Ramos (cell line): Measurements from ENCODE around the gene ANKS1B.
"Not testable (repeated sequence)": the region's sequence is repeated elsewhere in the genome, so short reads cannot be mapped to it uniquely, and the experiment has no call there.

Experiments
- in situ Hi-C: fragments of 300-500 bp; cut with MboI; formaldehyde crosslinking; loops from one replicate; pipeline ENCODE4 v1.14.3; 2022; ENCODE audit warnings: low sequenced_read_pairs; ENCODE audit not compliant: unreplicated experiment

Gene ANKS1B

DNA sequence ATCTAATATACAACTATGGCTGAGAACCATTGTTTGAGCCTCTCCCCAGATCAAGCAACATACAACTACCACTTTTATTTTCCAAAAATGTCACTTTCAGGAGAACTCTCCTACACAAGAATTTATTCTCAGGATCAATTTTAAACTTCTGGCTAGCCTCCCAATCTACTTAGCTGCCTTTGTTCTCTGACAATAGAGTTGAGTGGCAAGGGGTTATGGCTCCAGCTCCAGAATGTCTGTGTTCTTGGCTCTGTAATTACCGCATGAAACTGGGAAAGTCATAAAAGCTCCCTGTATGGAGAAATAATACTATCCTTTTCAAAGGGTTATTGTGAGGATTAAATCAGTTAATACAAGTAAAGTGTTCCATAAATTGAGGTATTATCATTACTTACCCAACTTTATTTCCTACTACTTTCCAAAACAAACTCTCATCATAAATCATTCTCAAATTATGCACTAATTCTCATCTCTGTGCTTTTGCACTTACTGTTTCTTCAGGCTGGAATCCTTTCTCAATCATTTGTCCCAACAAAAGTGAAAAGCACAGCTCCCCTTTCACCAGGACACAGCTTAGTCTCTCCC lies 215.2 kb downstream of the ANKS1B start:
- in situ Hi-C loops = loop anchor here (10.0 kb wide), 1 partner anchor 725 kb away; no protein-coding TSS in a partner anchor

DNA sequence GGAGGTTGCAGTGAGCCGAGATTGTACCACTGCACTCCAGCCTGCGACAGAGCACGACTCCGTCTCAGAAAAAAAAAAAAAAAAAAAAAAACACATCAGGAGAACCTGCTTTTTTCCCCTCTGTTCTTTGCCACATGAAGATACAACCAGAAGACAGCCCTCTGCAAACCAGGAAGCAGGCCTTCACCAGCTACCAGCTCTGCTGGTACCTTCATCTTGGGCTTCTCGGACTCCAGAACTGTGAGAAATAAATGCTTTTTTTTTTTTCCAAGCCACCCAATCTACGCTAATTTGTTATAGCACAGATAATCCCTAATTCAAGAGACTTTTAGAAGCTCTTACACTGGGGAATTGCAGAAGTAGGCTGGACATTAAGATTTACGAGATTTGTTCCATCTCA lies 216.0 kb downstream of the ANKS1B start:
- in situ Hi-C loops = loop anchor here (10.0 kb wide), 1 partner anchor 724 kb away; no protein-coding TSS in a partner anchor

DNA sequence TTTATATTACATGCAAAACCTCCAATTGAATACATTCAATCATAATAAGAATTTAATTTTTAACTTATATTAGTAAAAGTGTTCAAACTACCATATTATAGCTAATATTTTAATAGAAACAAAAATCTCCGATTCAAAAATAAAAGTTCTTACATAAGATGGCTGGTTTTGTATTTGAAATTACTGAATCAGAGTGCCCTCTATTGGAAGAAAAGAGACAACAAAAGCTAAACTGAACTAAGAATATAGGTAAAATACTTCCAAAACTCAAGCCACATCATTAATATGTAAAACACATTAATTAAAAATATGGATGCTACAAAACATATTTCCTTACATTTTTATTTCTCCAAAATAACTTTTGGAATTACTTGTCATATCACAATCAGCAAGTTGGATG lies 216.9 kb downstream of the ANKS1B start:
- in situ Hi-C loops = loop anchor here (10.0 kb wide), 1 partner anchor 723 kb away; no protein-coding TSS in a partner anchor

DNA sequence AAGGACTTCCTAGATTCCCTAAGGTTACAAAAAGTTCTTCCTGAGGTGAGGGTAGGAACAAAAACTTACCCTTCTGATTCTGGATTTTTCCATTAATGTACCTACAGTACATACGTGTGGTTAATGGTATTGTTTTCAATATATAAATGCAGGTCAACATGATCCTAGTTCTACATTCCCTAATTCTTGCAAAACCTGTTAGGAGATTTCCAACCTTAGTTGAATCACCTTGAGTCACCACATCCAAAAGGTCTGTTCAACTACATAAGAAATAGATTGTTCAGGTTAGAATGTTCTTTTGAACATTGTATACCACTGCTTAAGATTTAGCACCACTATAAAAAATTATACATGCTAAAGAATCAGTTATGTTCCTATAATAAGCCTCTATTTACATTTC lies 218.3 kb downstream of the ANKS1B start:
- in situ Hi-C loops = loop anchor here (10.0 kb wide), 1 partner anchor 722 kb away; no protein-coding TSS in a partner anchor

DNA sequence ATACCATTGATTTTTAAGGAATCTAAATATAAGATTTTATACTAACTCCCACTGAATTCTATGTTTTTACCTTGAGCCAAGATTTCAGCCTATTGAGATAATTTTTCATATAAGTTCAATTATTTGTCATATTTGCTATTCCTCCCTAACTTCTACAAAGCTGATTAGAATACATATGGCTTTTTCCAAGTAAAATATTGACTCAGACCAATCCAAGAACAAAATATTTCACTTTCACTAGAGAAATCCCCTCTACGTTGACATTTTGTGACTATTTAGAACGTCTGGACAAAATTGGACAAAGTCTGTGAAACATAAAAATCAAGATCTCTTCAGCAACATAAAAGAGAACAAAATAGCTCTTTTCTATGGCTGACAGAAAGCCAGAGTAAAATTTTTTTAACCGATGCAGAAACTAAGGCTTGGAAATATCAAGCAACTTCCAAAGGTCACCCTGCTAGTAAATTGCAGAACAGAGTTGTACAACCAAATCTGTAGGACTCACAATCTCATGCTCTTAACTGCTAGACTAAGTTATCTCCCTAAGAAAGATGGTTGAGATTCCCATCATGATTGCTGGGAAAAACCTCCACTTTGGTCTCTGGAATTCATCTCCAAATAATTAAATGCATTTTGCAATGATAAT lies 219.1 kb downstream of the ANKS1B start:
- in situ Hi-C loops = loop anchor here (10.0 kb wide), 1 partner anchor 721 kb away; no protein-coding TSS in a partner anchor

DNA sequence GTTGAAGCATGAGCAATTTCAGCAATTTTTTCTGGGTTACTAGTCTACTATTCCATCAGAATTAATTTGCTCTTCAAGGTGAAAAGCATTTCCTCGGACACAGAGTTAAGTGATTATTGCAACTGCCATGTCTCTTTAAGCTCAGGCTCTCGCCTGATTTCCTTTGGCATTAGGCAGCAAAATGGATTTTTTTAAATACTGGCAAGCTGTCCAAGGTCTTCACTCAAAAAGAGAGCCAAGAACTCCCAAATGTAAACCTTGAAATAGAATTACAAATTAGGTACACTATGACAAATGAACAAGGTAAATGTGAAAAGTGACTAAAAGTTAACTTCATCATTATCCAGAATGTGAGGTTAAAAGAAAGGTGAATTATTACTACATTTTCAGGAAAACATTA lies 225.3 kb downstream of the ANKS1B start:
- in situ Hi-C loops = no loop called here

DNA sequence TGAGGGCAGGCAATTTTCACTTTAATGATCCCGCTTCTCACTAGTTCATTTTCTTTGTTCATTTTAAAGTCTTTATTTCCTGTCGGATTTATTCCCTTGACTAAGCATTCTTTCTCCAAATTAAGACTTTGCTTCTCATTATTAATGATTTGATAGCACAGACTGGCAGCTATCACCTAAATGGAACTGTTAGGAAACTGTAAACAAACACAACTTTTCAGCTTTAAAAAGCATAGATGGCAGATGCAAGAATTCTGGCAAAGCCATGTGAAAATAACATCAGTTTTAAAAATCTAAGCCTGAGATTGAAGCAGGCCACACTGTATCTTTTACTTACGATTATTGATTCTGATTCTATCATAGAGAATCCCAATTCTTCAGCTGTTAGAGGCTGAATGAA lies 225.7 kb downstream of the ANKS1B start:
- in situ Hi-C loops = no loop called here

DNA sequence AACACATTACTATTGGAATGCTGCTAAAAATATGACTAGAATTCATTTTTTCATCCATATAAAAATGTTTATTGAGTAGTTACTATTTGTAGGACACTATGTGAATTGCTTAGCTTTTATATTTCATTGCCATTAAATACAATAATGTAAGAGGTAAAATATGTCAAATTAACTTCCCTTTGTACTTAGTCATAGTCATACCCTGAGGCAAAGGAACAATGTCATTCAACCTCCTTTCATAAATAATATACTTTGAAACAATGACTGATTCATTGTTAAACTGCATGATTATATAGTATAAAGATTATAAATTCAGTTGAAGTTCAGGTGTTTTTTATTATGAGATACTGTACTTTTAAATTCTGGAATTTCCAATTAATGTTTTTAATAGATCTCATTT lies 232.0 kb downstream of the ANKS1B start:
- in situ Hi-C loops = no loop called here

DNA sequence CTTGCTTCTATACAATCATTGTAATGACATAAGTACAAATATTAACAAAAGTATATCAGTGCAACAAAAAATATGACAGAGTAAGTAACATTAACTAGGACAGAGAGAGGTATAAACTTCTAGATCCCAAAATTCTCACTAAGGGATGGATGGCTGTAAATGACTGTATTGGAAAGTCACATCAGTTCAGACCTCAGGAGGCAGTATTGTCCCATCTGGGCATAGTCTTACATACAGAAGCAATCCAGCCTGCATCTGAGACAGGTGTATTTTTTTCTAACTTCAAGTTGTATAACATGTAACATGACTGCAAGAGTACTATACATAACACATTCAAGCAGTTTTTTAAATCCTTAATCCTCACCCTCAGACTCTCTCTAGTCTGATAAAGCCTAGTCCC lies 238.2 kb downstream of the ANKS1B start:
- in situ Hi-C loops = no loop called here

DNA sequence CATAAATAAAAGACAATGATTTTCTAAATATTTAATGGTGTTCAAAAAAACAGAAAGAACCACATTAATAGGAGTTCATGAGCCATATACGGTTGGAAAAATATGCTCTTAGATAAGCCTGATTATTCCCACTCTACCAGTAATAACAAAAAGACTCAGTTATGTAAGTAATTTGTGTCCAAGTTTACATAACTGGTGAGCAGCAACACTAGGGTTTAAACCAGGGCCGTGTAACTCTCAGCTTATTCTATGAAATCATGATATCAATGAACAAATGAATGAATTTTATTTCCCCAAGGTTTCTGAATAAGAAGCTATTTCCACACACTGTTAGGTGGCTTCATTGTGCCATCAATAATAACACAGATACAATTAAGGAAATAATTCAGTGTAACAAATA lies 238.8 kb downstream of the ANKS1B start:
- in situ Hi-C loops = no loop called here

DNA sequence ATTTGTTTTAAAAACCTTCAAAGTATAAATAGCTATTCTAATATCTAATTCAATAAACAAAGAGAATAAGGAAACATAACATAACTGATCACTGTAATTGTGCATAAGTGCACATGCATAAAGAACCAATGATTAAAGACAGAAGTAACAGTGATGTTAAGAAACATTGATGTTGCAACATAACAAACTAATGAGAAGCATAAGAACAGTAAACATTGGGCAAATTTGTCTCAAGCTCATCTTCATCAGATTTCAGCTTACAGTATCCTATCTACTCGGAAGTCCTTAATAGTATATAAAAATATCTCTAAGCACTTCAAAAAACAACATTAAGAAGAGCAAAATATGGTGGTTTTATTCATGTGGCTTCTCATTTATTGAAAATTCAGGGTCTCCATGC lies 239.6 kb downstream of the ANKS1B start:
- in situ Hi-C loops = no loop called here

DNA sequence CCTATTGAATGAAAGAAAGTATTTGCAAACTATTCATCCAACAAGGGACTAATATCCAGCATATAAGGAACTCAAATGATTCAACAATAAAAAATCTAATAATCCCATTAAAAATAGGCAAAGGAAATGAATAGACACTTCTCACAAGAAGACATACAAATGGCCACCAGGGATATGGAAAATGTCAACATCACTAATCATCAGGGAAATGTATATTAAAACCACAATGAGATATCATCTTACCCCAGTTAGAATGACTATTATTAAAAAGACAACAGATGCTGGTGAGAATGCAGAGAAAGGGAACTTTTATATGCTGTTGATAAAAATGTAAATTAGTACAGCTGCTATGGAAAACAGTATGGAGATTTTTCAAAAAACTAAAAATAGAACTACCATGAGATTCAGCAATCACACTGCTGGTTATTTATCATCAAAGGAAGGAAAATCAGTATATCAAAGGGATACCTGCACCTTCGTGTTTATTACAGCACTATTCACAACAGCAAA lies 247.9 kb downstream of the ANKS1B start:
- in situ Hi-C loops = no loop called here

DNA sequence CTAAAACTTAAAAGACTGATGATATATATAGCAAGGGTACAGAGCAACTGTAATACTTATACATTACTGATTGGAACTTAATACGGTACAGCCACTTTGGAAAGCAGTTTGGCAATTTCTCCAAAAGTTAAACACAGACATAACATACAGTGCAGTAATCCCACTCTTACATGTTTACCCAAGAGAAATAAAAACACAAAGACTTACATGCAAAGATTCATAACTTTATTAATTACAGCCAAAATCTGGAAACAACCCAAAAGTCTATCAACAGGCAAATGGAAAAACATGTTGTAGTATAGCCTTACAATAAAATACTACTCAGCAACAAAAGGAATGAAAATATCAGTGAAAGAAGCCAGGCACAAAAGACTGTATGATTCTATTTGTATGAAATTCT lies 252.6 kb downstream of the ANKS1B start:
- in situ Hi-C loops = no loop called here

DNA sequence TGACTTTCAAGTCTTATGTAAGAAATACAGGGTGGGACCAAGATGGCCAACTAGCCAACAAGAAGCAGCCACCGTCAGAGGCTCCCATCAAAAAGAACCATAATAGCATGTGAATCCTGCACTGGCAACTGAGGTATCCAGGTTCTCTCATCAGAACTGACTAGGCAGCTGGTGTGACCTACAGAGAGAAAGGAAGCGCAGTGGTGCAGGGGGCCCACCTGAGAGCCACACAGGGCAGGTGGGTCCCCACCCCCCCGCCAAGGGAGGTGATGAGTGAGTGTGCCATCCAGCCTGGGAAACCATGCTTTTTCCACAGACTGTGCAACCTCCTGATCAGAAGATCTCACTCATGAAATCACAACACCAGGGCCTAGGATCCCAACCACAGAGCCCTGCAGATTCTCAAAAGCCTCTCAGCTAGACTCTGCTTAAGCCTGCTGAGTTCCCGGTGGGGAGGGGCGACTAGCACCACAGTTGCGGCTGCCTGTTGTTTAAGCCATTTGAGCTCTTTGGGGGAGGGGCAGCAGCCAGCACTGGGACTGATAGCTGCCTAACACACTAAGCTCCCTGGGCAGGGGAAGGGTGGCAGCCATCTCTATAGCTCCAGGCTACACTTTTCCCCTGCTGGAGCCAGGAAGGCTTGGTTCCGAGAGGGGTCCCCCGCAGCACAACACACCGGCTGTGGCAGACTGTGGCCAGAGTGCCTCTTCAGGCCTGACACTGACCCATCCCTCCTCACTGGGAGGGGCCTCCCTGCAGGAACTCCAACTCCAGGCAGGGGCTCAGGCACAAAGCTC lies 261.8 kb downstream of the ANKS1B start:
- in situ Hi-C loops = no loop called here

DNA sequence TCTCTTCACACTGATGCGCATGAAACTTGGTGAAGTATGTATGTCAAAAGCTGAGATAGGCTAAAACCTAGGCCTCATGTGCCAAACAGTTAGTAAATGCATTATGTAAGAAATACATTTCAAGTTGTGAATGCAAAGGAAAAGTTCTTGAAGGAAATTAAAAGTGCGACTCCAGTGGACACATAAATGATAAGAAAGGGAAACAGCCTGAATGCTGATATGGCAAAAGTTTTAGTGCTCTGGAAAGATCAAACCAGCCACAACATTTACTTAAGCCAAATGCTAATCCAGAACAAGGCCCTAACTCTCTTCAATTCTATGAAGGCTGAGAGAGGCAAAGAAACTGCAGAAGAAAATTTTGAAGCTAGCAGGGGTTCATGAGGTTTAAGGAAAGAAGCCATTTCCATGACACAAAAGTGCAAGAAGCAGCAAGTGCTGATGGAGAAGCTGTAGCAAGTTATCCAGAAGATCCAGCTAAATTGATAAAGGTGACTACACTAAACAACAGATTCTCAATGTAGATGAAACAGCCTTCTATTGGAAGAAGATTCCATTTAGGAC lies 262.9 kb downstream of the ANKS1B start:
- in situ Hi-C loops = no loop called here

DNA sequence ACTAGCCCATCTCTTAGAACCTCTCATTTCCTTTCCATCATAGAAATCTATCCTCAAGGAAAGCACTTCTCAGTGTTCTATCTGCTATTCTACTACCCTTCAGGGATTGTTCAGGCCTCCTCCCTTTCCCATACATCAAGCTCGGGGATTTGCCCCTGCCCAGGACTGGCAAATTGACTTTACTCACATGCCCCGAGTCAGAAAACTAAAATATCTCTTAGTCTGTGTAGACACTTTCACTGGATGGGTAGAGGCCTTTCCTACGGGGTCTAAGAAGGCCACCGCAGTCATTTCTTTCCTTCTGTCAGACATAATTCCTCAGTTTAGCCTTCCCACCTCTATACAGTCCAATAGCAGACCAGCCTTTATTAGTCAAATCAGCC lies 264.7 kb downstream of the ANKS1B start:
- in situ Hi-C loops = not testable (repeated sequence)

DNA sequence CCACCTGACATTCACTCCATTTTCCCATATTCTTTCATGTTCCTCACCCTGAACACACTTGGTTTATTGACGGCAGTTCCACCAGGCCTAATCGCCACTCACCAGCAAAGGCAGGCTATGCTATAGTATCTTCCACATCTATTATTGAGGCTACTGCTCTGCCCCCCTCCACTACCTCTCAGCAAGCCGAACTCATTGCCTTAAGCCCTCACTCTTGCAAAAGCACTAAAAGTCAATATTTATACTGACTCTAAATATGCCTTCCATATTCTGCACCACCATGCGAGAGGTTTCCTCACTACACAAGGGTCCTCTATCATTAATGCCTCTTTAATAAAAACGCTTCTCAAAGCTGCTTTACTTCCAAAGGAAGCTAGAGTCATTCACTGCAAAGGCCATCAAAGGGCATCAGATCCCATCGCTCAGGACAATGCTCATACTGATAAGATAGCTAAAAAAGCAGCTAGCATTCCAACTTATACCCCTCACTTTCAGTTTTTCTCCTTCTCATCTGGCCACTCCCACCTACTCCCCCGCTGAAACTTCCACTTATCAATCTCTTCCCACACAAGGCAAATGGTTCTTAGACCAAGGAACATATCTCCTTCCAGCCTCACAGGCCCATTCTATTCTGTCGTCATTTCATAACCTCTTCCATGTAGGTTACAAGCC lies 265.2 kb downstream of the ANKS1B start:
- in situ Hi-C loops = not testable (repeated sequence)

DNA sequence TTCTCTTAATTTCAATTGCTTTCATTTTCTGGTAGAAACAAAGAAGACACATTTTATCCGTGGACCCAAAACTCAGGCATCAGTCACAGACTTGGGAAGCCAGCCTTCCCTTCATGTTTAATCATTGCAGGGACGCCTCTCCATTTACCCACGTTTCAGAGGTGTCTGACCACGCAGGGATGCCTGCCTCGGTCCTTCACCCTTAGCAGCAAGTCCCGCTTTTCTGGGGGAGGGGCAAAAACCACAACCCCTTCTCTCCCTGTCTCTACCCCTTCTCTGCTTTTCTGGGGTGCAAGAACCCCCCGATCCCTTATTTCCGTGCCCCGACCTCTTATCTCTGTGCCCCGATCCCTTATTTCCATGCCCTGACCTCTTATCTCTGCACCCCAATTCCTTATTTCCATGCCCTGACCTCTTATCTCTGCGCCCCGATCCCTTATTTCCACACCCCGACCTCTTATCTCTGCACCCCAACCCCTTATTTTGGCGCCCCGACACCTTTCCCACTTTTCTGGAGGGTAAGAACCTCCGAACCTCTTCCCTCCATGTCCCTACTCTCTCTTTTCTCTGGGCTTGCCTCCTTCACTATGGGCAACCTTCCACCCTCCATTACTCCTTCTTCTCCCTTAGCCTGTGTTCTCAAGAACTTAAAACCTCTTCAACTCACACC lies 268.8 kb downstream of the ANKS1B start:
- in situ Hi-C loops = not testable (repeated sequence)

DNA sequence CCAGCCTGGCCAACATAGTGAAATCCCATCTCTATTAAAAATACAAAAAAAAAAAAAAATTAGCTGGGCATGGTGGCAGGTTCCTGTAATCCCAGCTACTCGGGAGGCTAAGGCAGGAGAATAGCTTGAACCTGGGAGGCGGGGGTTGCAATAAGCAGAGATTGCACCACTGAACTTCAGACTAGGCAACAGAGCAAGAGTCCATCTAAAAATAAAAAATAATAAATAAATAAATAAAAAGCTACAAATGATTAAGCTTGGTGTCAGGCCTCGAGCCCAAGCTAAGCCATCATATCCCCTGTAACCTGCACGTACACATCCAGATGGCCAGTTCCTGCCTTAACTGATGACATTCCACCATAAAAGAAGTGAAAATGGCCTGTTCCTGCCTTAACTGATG lies 269.8 kb downstream of the ANKS1B start:
- in situ Hi-C loops = not testable (repeated sequence)
